HCT116 (cell line): ENCODE measurements around the gene POLR1D. TPM values are rescaled to one million over a fixed set of nuclear protein-coding genes. Genes with fewer than 3 reads are reported as not detected.

Experiments
- ATAC-seq: fragments of 200-7000 bp; cut with Tn5 transposase; 2 replicates; pipeline ENCODE4 v1.9.1; 2020; ENCODE audit warnings: mild to moderate bottlenecking, moderate library complexity
- BruUV-seq: library from RNA; stranded (reverse); fragments of 400-500 nt; replicated peaks from 2 replicates; lab custom pipeline; 2021; lab: Mats Ljungman, UMichigan
- CTCF ChIA-PET: fragments of 300-600 bp; sonication (Branson Sonifier 250); formaldehyde crosslinking; loops from one replicate; lab custom pipeline; 2021; ENCODE audit warnings: antibody characterized with exemption; lab: Charles Lee
- POLR2A ChIA-PET: fragments of 300-600, 350-600 bp; sonication (Branson Sonifier 250); formaldehyde crosslinking; loops from one replicate; lab custom pipeline; 2021; ENCODE audit warnings: antibody characterized with exemption; lab: Charles Lee
- RAD21 ChIA-PET, 2 experiments: fragments of 300-600 bp; sonication (Branson Sonifier 250); formaldehyde crosslinking; loops; one replicate each; lab custom pipeline; 2023; ENCODE audit warnings: low total read pairs in 2 of 2; ENCODE audit not compliant: uncharacterized antibody in 2 of 2, unreplicated experiment in 2 of 2, low non-redundant PET in 1 of 2; lab: Charles Lee
- DNase-seq: peaks from one replicate; pipeline ENCODE4 v3.0.0-alpha.2; 2010; ENCODE audit warnings: low read depth, low spot score
- H2AFZ ChIP-seq: fragments of 200-600 bp; shearing (Covaris generic), sonication (generic); 2 replicates; pipeline ENCODE4 v1.6.1; 2017; ENCODE audit warnings: low read depth, mixed run types, mixed read lengths, antibody characterized with exemption, low read length; ENCODE audit not compliant: poor library complexity, severe bottlenecking
- H3K27ac ChIP-seq: 2 replicates; pipeline ENCODE4 v1.5.1; 2012; ENCODE audit warnings: low read depth, low read length
- H3K27me3 ChIP-seq: fragments of 200-600 bp; sonication (generic); 2 replicates; pipeline ENCODE4 v1.6.1; 2016; ENCODE audit warnings: mixed run types, low read length, mixed read lengths; ENCODE audit not compliant: insufficient read depth
- H3K36me3 ChIP-seq, 2 experiments: fragments of 200-500 bp in 1 of 2; fragments of 200-600 bp in 1 of 2; sonication (Bioruptor generic) in 1 of 2; sonication (generic) in 1 of 2; 2 replicates each; pipeline versions ENCODE4 v1.5.1 to v1.6.1; 2014 to 2016; ENCODE audit warnings: low read length in 2 of 2, inconsistent platforms in 1 of 2, mixed read lengths in 1 of 2, mixed run types in 1 of 2; ENCODE audit not compliant: insufficient read depth in 2 of 2, control insufficient read depth in 1 of 2
- H3K4me1 ChIP-seq, 2 experiments: fragments of 200-600 bp in 1 of 2; sonication (generic) in 1 of 2; 2 replicates each; pipeline versions ENCODE4 v1.5.1 to v1.6.1; 2012 to 2017; ENCODE audit warnings: low read length in 2 of 2, inconsistent platforms in 1 of 2, mild to moderate bottlenecking in 1 of 2, mixed read lengths in 1 of 2, mixed run types in 1 of 2, moderate library complexity in 1 of 2; ENCODE audit not compliant: insufficient read depth in 2 of 2, control insufficient read depth in 1 of 2
- H3K4me2 ChIP-seq: fragments of 200-600 bp; sonication (generic); 2 replicates; pipeline ENCODE4 v1.6.1; 2017; ENCODE audit warnings: mixed run types, low read length, mixed read lengths
- H3K4me3 ChIP-seq, 2 experiments: fragments of 200-600 bp in 1 of 2; sonication (generic) in 1 of 2; replicated peaks in 1 of 2; 2 replicates each; pipeline ENCODE4 v1.5.1; 2011 to 2016; ENCODE audit warnings: low read length in 2 of 2, control low read depth in 1 of 2, low read depth in 1 of 2, mild to moderate bottlenecking in 1 of 2, mixed read lengths in 1 of 2, mixed run types in 1 of 2
- H3K79me2 ChIP-seq: fragments of 200-600 bp; sonication (generic); 2 replicates; pipeline ENCODE4 v1.6.1; 2017; ENCODE audit warnings: mild to moderate bottlenecking, mixed run types, low read length, moderate library complexity, mixed read lengths; ENCODE audit not compliant: insufficient read depth
- H3K9ac ChIP-seq: fragments of 200-600 bp; sonication (generic); 2 replicates; pipeline ENCODE4 v1.6.1; 2016; ENCODE audit warnings: low read length, mixed read lengths
- H3K9me2 ChIP-seq: fragments of 200-600 bp; sonication (generic), shearing (Covaris generic); 2 replicates; pipeline ENCODE4 v1.6.1; 2017; ENCODE audit warnings: mixed run types, mild to moderate bottlenecking, moderate library complexity; ENCODE audit not compliant: insufficient read depth
- H3K9me3 ChIP-seq, 2 experiments: fragments of 200-500 bp in 1 of 2; fragments of 200-600 bp in 1 of 2; sonication (Bioruptor generic) in 1 of 2; sonication (generic) in 1 of 2; 2 replicates each; pipeline ENCODE4 v1.6.1; 2014 to 2017; ENCODE audit warnings: low read length in 2 of 2, mixed read lengths in 2 of 2, inconsistent platforms in 1 of 2, low read depth in 1 of 2, mild to moderate bottlenecking in 1 of 2, mixed run types in 1 of 2, moderate library complexity in 1 of 2; ENCODE audit not compliant: control insufficient read depth in 1 of 2, insufficient read depth in 1 of 2
- H4K20me1 ChIP-seq: fragments of 200-600 bp; sonication (generic), shearing (Covaris generic); 2 replicates; pipeline ENCODE4 v1.6.1; 2017; ENCODE audit warnings: mixed run types, mild to moderate bottlenecking, moderate library complexity; ENCODE audit not compliant: insufficient read depth
- ATF3 ChIP-seq: IDR thresholded peaks from 2 replicates; pipeline ENCODE4 v1.6.1; 2012
- CBX3 ChIP-seq: IDR thresholded peaks from 2 replicates; pipeline ENCODE4 v1.6.1; 2012; ENCODE audit warnings: low read depth
- CTCF ChIP-seq, 3 experiments: fragments of 200-600 bp in 1 of 3; sonication (generic) in 1 of 3; IDR thresholded peaks in 2 of 3; conservative IDR thresholded peaks in 1 of 3; 2 replicates each; pipeline ENCODE4 v1.5.1; 2012 to 2017; ENCODE audit warnings: low read depth in 2 of 3, low read length in 2 of 3, antibody characterized with exemption in 1 of 3, borderline replicate concordance in 1 of 3, control low read depth in 1 of 3, mild to moderate bottlenecking in 1 of 3, mixed read lengths in 1 of 3, mixed run types in 1 of 3, moderate library complexity in 1 of 3; ENCODE audit not compliant: insufficient read depth in 1 of 3
- EGR1 ChIP-seq: IDR thresholded peaks from 2 replicates; pipeline ENCODE4 v1.6.1; 2012; ENCODE audit warnings: low read depth
- ELF1 ChIP-seq: IDR thresholded peaks from 2 replicates; pipeline ENCODE4 v1.6.1; 2012; ENCODE audit warnings: low read depth, borderline replicate concordance
- EZH2 ChIP-seq: fragments of 200-600 bp; sonication (generic); IDR thresholded peaks from 2 replicates; pipeline ENCODE4 v1.6.1; 2017; ENCODE audit warnings: antibody characterized with exemption, mixed run types
- JUND ChIP-seq: IDR thresholded peaks from 2 replicates; pipeline ENCODE4 v1.6.1; 2012
- POLR2A ChIP-seq: IDR thresholded peaks from 2 replicates; pipeline ENCODE4 v1.7.0; 2011; ENCODE audit warnings: borderline replicate concordance; ENCODE audit not compliant: insufficient read depth, insufficient read length; ENCODE audit errors: extremely low read depth
- POLR2AphosphoS5 ChIP-seq: IDR thresholded peaks from 2 replicates; pipeline ENCODE4 v1.6.1; 2011; ENCODE audit warnings: mild to moderate bottlenecking, low read depth, low read length, moderate library complexity
- RAD21 ChIP-seq: IDR thresholded peaks from 2 replicates; pipeline ENCODE4 v1.6.1; 2012; ENCODE audit warnings: low read depth, mild to moderate bottlenecking
- REST ChIP-seq: IDR thresholded peaks from 2 replicates; pipeline ENCODE4 v1.6.1; 2012; ENCODE audit warnings: low read depth
- SIN3A ChIP-seq: IDR thresholded peaks from 2 replicates; pipeline ENCODE4 v1.6.1; 2012; ENCODE audit warnings: low read depth
- SP1 ChIP-seq: IDR thresholded peaks from 2 replicates; pipeline ENCODE4 v1.6.1; 2012; ENCODE audit warnings: low read depth
- TCF7L2 ChIP-seq: IDR thresholded peaks from 2 replicates; pipeline ENCODE4 v1.7.0; 2011; ENCODE audit warnings: borderline replicate concordance, inconsistent platforms; ENCODE audit not compliant: insufficient read depth, insufficient read length; ENCODE audit errors: extremely low read depth
- YY1 ChIP-seq: IDR thresholded peaks from 2 replicates; pipeline ENCODE4 v1.6.1; 2011; ENCODE audit warnings: low read length, low read depth, moderate library complexity, mild to moderate bottlenecking; ENCODE audit not compliant: insufficient replicate concordance; ENCODE audit errors: extremely low read depth
- ZBTB33 ChIP-seq: IDR thresholded peaks from 2 replicates; pipeline ENCODE4 v1.6.1; 2011; ENCODE audit warnings: mild to moderate bottlenecking, low read length, moderate library complexity; ENCODE audit not compliant: insufficient replicate concordance; ENCODE audit errors: extremely low read depth
- ZFX ChIP-seq: fragments of 450-650 bp; IDR thresholded peaks from 2 replicates; pipeline ENCODE4 v1.6.1; 2017
- ZNF274 ChIP-seq: fragments of 200-500 bp; sonication (Bioruptor generic); IDR thresholded peaks from 2 replicates; pipeline ENCODE4 v1.6.1; 2014; ENCODE audit warnings: mild to moderate bottlenecking, low read depth, low read length, inconsistent platforms
- intact Hi-C: fragments of 100-400 bp; cut with micrococcal nuclease; formaldehyde crosslinking; loops from 2 replicates; pipeline ENCODE4 v1.10.0; 2022
- total RNA-seq: library from RNA; stranded (reverse); gene quantifications from one replicate; pipeline ENCODE4 v1.2.1, GENCODE V29; 2021; ENCODE audit not compliant: unreplicated experiment

The POLR1D gene
- total RNA-seq, 1 experiment from 2014 or later: 184 TPM

GRCh38 chr13:27659145-27659865 is 37.6 kb downstream of the POLR1D start:
- ATAC-seq: no peak
- CTCF ChIA-PET: interaction anchor here (1.3 kb wide), 1 partner anchor 295 kb away, joined by 4 read pairs; no protein-coding TSS in a partner anchor

More at GRCh38 chr13:27659145-27659865, 37.6 kb downstream of the POLR1D start:
- BruUV-seq: no TSS peak
- Histone ChIP-seq H3K27me3 (no peaks in the 10 kb centered on the region), H3K9ac (no peak overlapping the region), H3K9me3 (no peaks in the 10 kb centered on the region), H3K27ac (no peak overlapping the region), H3K9me2 (no peaks in the 10 kb centered on the region), H3K79me2 (no peaks in the 10 kb centered on the region), H2AFZ (no peak overlapping the region), H3K4me2 (no peak overlapping the region), H3K4me1 (0 out of 4 replicates have a peak, but pooled peaks cover 0 to 4% of the 10 kb centered on the region in 2 experiments), H4K20me1 (no peaks in the 10 kb centered on the region), H3K36me3 (no peaks in the 10 kb centered on the region), H3K4me3 (no peak overlapping the region)
- no peak for TF ChIP-seq TCF7L2
- TF ChIP-seq YY1: no peak
- TF ChIP-seq POLR2A: no peak
- no peak for TF ChIP-seq ATF3
- no peak for TF ChIP-seq JUND
- TF ChIP-seq CTCF (IDR thresholded peaks at IDR 0.05 in 2 of 3, conservative IDR thresholded peaks at IDR 0.05 in 1 of 3; ENCODE audit: borderline replicate concordance in 1 of 3, insufficient read depth in 1 of 3, low read depth in 2 of 3, low read length in 2 of 3): no peak
- TF ChIP-seq EZH2: no peak
- no peak for TF ChIP-seq SIN3A
- TF ChIP-seq ZBTB33: no peak
- TF ChIP-seq EGR1: no peak
- no peak for TF ChIP-seq REST
- no peak for TF ChIP-seq ZFX
- TF ChIP-seq POLR2AphosphoS5: no peak
- no peak for TF ChIP-seq RAD21
- TF ChIP-seq ZNF274: no peak
- no peak for TF ChIP-seq SP1
- TF ChIP-seq ELF1: no peak
- no peak for TF ChIP-seq CBX3
- POLR2A ChIA-PET: no interaction called here
- DNase-seq: no peak
- intact Hi-C loops: no loop called here
- RAD21 ChIA-PET: no interaction called here
